Measurements from ENCODE around the gene EXOSC7.
A peak's percentile ranks its signal among the peaks of the same experiment; 100 is the strongest.
"Not testable (repeated sequence)": the region's sequence is repeated elsewhere in the genome, so short reads cannot be mapped to it uniquely, and the experiment has no call there.

EXOSC7 gene

GRCh38 chr3:44976002-44976815 lies at the start of gene EXOSC7, which contains the start of gene ZDHHC3:
EXOSC7 (plus strand) TSS chr3:44976244; CDS start chr3:44976278, 34 bp downstream.
ZDHHC3 (minus strand) TSS chr3:44976174; CDS start chr3:44959436, 16,738 bp downstream.
- DNase-seq: peak; percentile 62 to 73

DNA sequence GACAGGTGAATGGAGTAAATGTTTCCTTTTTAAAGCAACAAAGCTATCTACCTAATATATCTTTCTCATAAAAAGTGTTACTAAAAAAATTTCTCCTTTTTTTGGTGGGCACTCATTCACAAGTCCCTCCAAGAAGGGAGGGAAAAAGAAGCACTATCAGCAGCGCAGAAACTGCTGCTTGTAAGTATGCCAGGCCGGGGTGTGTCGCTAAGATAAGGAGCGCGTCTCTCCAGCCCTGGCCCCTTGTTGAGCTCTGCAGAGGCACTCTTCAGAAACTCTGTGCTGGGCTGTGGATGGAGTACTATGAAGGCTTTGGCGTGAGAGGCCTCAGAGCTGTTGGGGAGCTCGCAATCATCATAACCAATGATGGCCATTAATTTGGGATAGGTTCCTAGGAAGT lies 49.1 kb upstream of the EXOSC7 start:
- DNase-seq: no peak

DNA sequence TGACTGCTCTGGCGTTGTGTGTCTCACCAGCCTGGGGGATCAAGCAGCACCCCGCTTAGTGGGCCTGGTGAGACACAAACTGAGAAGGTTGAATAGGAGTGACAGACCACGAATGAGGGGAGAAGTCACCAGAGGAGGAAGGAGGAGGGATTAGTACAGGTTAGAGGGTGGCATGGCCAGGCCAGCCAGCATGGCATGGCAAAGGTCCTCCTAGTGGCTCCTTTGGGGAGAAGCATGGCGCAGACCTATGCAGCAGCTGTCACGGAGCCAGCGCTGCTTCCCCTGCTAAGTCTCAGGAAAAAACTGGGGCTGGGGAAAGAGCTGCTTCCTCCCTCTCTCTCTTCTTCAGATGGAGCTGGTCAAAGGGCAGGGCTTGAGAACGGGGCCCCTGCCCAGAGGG lies 48.7 kb upstream of the EXOSC7 start:
- DNase-seq: no peak

DNA sequence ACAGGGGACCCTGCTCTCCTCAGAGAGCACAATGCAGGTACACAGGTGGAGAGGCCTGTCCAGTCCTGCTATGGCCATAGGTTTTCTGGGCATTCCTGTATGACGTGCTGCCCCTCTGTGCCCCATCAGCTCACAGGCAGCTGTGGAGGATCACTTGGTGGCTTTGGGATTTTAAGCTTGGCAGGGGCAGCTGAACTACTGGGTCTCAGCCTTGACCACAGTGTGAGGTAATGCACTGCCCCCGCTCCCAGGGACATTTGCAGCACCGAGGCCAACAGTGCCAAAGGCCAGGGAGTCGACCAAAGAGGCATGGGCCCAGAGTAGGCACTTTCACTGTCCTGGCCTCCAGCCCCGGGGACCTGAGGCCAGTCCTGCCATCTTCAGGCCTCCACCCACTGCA lies 46.3 kb upstream of the EXOSC7 start:
- no peak for DNase-seq

- no peak for DNase-seq
Observed at GRCh38 chr3:44930911-44931310, 45.1 kb upstream of the EXOSC7 start.

DNA sequence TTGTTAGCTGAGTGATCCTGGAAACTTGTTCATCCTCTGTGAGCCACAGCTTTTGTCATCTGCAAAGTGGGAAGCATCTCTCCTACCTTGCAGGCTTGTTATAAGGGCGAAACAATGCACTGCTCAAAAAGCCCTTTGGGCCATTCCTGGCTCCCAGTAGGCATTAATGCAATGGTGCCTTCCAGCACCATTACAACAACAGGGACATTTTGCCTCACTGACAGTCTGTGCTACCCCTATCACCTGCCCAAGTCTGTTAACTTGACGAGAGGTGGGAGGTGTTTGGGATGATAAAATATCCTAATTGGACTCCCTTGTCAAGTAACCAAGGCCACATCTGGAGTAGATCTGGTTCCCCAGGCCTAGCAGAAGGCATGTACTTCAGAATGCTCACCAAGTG lies 44.3 kb upstream of the EXOSC7 start:
- no peak for DNase-seq

- no peak for DNase-seq
Observed at GRCh38 chr3:44932271-44932670, 43.8 kb upstream of the EXOSC7 start.

DNA sequence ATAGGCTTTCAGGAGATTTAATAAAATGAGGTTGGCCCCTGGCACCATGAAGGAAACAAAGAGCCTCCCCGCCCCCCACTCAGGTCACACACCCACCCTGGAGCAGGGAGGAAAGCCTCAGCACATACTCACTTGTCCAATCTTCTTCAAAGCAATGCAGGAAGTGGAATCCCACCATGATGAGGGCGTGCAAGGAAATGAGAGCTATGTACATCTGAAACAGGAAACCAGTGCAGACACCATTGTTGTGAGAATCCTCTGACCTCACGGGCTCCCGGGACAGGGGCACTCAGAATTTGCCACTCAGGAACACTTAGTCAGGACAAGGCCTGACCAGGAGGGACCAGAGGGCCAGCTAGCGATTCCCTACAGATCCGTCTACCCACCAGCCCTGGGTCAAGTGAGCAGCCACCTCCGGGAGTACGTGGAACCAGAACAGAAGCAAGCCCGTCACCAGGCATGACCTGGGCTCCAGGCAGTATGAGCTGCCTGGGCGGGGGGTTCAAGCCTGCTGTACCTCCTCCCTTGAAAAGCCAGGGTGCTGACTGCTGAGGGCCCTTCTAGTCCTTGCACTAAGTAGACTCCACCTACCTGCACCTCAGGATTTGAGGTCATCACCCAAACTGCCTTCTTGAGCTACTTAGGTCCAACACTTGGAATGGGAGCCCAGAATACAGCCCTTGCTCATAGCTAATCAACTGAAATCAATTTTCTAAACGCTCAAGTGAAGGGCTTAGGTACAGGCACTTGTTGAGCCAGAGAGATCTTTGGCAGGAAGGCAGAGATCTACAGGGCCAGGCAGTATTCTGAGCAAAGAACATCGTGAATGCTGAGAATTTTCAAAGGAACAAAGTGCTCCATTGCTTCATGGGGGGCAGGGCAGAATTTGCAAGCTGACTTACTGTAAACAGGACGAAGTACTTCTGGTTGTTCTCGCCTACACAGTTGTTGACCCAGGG lies 42.8 kb upstream of the EXOSC7 start:
- DNase-seq: no peak

DNA sequence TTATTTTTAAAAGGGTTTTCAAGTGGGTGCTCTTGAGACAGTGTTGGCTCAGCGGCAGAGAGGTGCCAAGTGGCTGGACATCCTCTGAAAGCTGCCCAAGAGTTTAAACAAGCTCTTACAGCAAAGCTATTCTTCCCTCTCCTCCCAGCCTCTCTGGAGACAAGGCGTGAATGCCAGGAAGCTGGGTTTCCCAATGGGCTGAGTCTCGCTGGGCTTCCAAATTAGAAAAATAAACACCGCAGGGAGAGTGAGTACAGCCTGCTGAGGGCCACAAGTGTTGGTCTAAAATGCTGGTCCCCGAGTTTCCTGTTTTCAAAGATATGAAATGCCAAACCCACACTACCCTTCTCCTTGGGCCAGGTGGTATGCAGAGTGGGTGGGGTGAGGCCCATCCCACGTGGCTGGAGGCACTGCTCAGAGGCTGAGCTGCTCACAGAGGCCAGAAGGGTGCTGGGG lies 36.4 kb upstream of the EXOSC7 start:
- no peak for DNase-seq

GRCh38 chr3:44942202-44942921 lies 33.7 kb upstream of the EXOSC7 start:
- DNase-seq: no peak

- DNase-seq: no peak
Observed at GRCh38 chr3:44948239-44948638, 27.8 kb upstream of the EXOSC7 start.

- DNase-seq: not testable (repeated sequence)
Observed at GRCh38 chr3:44949770-44950169, 26.3 kb upstream of the EXOSC7 start.

DNA sequence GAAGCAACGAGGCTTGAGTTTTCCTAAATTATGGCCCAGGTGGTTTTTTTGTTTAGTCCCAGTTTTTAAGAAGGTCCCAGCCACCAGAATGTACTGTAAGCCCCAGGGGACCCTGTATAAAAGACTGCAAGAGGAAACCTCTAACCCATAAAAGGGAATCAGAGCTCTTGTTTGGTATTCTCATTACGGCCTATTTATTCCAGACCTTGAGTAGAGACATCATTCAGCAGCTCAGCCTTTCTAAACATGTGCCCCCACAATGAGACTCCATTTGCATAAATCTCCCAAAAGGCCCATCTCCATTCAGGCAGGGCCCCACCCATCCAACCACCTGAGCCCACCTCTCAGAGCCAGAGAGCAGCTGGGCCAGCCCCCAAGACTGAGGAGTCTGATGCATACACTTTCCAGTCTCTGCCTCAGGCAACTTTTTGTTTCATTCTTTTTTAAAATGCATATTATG lies 25.7 kb upstream of the EXOSC7 start:
- no peak for DNase-seq

DNA sequence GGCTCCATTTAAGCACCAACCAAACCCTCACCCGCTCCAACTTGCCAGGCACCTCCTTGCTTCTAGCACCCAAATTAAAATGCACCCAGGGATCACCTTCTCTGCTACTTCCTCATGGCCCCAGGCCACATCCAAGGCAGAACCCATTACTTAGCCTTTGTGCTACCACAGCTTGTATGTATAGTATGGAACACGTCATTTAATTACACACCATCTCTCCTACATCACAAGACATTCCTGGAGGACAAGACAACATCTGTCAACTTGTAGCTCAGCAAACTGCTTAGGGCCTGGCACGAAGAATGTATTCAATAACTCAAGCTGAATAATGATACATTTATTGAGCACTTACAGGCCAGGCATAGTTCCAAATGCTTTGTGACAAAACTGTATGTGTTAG lies 23.4 kb upstream of the EXOSC7 start:
- no peak for DNase-seq

- DNase-seq: no peak
Observed at GRCh38 chr3:44954304-44954703, 21.7 kb upstream of the EXOSC7 start.

GRCh38 chr3:44954962-44955361 lies 21.1 kb upstream of the EXOSC7 start:
- peak; percentile 34 to 44 for DNase-seq

GRCh38 chr3:44955917-44956316 lies 20.1 kb upstream of the EXOSC7 start:
- no peak for DNase-seq

GRCh38 chr3:44957986-44958385 lies 18.1 kb upstream of the EXOSC7 start:
- no peak for DNase-seq

DNA sequence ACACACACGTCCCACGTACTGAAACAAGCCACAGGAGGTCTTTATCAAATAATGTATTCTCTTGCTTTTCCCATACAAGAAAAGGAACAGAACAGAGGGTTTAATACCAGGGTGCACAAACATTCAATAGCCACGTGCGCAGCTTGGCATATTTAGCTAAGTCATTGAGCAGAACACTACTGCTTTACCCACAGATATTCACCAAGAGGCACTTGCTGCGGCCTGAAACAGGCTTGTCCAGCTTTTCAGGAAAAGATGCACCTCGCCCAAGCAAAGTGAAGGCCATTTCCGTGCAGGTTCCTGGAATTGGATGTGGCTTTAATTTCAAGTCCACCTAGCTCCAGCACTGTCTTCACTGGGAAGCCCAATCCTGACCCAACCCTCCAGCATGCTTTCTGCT lies 17.7 kb upstream of the EXOSC7 start:
- DNase-seq: no peak

DNA sequence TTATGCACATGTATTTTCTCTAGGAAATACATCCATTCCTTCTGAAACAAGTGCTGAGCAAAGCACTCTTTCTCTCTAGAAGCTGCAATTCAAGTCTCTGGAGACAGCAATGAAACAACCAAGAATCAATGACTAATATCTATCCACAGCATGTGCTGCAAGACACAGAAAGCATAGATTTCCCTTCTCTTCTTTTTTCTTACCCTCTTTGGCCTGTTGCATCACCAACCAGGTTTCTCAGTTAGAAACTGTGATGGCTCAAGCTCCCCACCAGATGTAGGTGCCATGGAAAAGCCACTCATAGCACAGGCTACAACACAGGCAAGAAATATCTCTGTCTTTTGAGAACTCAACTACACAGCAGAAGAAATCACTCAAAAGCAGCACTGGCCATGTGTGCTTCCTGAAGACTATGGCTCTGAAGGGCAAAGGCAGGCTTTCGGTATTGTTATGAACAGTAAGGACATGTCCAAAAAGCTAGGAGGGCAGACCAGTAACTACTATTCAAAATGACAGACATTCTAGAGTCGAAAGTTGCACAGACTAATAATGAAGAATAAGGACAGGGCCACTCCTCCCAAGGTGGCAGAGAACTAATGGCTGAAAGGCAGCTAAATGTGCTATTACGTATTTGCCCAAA lies 15.5 kb upstream of the EXOSC7 start:
- DNase-seq: no peak

DNA sequence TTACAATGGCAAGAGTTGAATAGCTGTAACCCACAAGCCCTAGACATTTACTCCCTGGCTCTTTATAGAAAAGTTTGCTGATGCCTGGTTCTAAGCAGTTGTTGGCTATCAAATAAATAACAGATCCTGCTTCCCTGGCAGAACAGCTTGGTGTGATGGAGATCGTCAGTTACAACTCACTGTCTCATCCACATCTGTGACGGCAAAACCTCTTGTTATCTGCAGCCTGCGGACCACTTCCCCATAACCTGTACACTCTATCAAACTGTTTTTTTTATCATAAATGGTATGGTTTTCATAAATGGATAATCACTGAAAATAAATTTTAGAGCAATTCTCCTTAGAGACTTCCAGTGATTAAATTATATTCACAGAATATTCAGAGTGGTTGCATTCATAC lies 14.2 kb upstream of the EXOSC7 start:
- no peak for DNase-seq
